ENCODE data around the gene DNAH5. TPM values are rescaled to one million over a fixed set of nuclear protein-coding genes. Genes with fewer than 3 reads are reported as not detected.

Gene DNAH5
- total and polyA plus RNA-seq, 2 of the 8 experiments (the other 6 are each of a cell fraction or from before 2014, with no cell fraction given): 0.30 to 0.73 TPM

DNA sequence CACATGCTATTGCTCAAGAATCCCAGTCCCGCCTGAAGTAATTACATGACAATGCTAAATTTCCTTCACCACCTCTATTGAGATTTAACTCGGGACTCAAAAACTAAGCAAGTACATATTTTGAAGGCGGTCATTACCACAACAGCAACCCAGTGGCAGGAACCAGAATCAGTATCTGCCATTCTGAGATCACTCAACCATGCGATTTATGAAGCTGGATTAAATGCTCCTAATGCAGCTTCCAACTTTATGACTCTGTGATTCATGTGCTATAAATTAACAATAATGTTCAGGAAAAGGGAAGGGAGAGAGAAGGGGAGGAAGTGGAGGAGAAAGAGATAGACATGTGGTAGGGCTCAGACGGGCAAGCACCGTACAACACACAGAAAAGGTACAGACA is 194.7 kb downstream of the DNAH5 start:
- Histone ChIP-seq H3K9me3 (ENCODE audit: insufficient read depth in 2 of 2, low read depth in 1 of 2, low read length in 1 of 2) (no peaks in the 10 kb centered on the region), H3K18ac (ENCODE audit: extremely low read depth, low read length) (no peak overlapping the region), H3K23me2 (ENCODE audit: low read depth, low read length) (no peaks in the 10 kb centered on the region), H2AK5ac (ENCODE audit: low read depth, low read length) (no peak overlapping the region), H2BK12ac (ENCODE audit: low read depth, low read length) (0 out of 2 replicates have a peak overlapping the region, but pooled peaks have one; percentile 22), H4K5ac (ENCODE audit: insufficient read length, low read depth, low read length) (no peak overlapping the region), H4K20me1 (replicated peaks in 1 of 2; ENCODE audit: control insufficient read depth in 1 of 2, insufficient read depth in 2 of 2, low read length in 2 of 2) (no peaks in the 10 kb centered on the region), H3K36me3 (ENCODE audit: control insufficient read depth in 2 of 4, insufficient read depth in 4 of 4, low read length in 3 of 4) (no peaks in the 10 kb centered on the region), H2BK15ac (ENCODE audit: low read length) (no peak overlapping the region), H3K79me2 (ENCODE audit: control insufficient read depth in 1 of 2, insufficient read depth in 2 of 2, low read length in 2 of 2) (no peaks in the 10 kb centered on the region), H2BK5ac (ENCODE audit: low read depth, low read length) (no peak overlapping the region), H3K27me3 (replicated peaks in 1 of 4; ENCODE audit: control insufficient read depth in 3 of 4, extremely low read depth in 1 of 4, insufficient read depth in 3 of 4, low read length in 3 of 4) (no peaks in the 10 kb centered on the region), H3K4me2 (ENCODE audit: insufficient read depth in 1 of 2, low read depth in 2 of 2, low read length in 2 of 2) (no peak overlapping the region), H3K79me1 (ENCODE audit: low read depth, low read length) (no peaks in the 10 kb centered on the region), H3K9ac (replicated peaks in 1 of 4; ENCODE audit: extremely low read depth in 1 of 4, low read depth in 3 of 4, low read length in 3 of 4) (no peak overlapping the region), H3K27ac (ENCODE audit: low read depth, low read length) (no peak overlapping the region), H3K23ac (ENCODE audit: insufficient read length) (no peak overlapping the region), H3K4me1 (replicated peaks in 1 of 4; ENCODE audit: control insufficient read depth in 3 of 4, insufficient read depth in 4 of 4, low read length in 3 of 4) (no peaks in the 10 kb centered on the region), H2AFZ (ENCODE audit: low read length) (no peak overlapping the region), H4K8ac (ENCODE audit: extremely low read depth, insufficient read depth, low read length) (no peak overlapping the region), H2BK120ac (replicated peaks; ENCODE audit: low read depth, low read length) (no peak overlapping the region), H2BK20ac (ENCODE audit: low read length) (no peak overlapping the region), H3K14ac (ENCODE audit: insufficient read length) (no peak overlapping the region), H4K91ac (replicated peaks; ENCODE audit: insufficient read length, low read length) (no peak overlapping the region), H3K4ac (replicated peaks; ENCODE audit: insufficient read length, low read depth, low read length) (no peak overlapping the region), H3K56ac (replicated peaks; ENCODE audit: insufficient read length, low read depth, low read length) (no peak overlapping the region), H3K4me3 (ENCODE audit: extremely low read depth in 1 of 4, insufficient read depth in 2 of 4, low read depth in 3 of 4, low read length in 4 of 4) (no peak overlapping the region)
- ChIA-PET POLR2A (ENCODE audit: partially characterized antibody) (no interaction called here), CTCF (ENCODE audit: partially characterized antibody) (no interaction called here)
- 83% methylated on average over 6 of the region's 6 CpGs; no CpG with 5 or more reads in 1 of the 2 experiments for WGBS, 2 experiments (ENCODE audit: extremely low coverage in 1 of 2, insufficient coverage in 1 of 2, insufficient read length in 1 of 2, insufficient replicate concordance in 2 of 2, low coverage in 1 of 2, low lambda C conversion rate in 2 of 2, missing lambda C conversion rate in 1 of 2)
- TF ChIP-seq E2F6 (IDR thresholded peaks at IDR 0.05) (0 out of 2 replicates have a peak, but pooled peaks have one; percentile 49), SIX5 (IDR thresholded peaks at IDR 0.05; ENCODE audit: low read depth, low read length) (no peak), CEBPB (IDR thresholded peaks at IDR 0.05; ENCODE audit: low read depth, low read length) (peak; percentile 55), TEAD4 (IDR thresholded peaks at IDR 0.05; ENCODE audit: low read depth, low read length) (no peak)
- FAIRE-seq: no peak
- DNase-seq (ENCODE audit: low read depth in 1 of 2, low spot score in 2 of 2): no peak

All from H1 (cell line).